PC-9 (cell line): ENCODE data around the gene FGF3.

Experiments
- EZH2 ChIP-seq: fragments of 200-600 bp; sonication (generic); IDR thresholded peaks from 2 replicates; pipeline ENCODE4 v1.8.0; 2017; ENCODE audit warnings: antibody characterized with exemption, low read depth
- TF ChIP-seq, protein P1 (sequence below): fragments of 200-600 bp; sonication (generic); conservative IDR thresholded peaks from 2 replicates; pipeline ENCODE4 v1.6.1; 2017; ENCODE audit warnings: mixed run types, antibody characterized with exemption, mild to moderate bottlenecking, moderate library complexity

DNA sequence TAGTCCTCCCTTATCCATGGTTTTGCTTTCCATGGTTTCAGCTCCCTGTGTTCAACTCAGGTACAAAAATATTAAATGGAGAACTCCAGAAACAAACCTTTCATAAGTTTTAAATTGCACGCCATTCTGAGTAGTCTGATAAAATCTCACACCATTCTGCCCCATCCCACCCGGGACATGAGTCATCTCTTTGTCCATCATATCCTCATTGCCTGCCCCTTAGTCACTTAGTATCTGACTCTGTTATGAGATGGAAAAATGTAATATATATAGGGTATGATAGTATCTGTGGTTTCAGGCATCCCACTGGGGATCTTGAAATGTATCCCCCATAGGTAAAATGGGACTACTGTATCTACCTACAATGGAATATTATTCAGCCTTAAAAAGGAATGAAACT lies 35.5 kb upstream of the FGF3 start:
- no peak for TF ChIP-seq EZH2
- TF ChIP-seq, protein P1, sequence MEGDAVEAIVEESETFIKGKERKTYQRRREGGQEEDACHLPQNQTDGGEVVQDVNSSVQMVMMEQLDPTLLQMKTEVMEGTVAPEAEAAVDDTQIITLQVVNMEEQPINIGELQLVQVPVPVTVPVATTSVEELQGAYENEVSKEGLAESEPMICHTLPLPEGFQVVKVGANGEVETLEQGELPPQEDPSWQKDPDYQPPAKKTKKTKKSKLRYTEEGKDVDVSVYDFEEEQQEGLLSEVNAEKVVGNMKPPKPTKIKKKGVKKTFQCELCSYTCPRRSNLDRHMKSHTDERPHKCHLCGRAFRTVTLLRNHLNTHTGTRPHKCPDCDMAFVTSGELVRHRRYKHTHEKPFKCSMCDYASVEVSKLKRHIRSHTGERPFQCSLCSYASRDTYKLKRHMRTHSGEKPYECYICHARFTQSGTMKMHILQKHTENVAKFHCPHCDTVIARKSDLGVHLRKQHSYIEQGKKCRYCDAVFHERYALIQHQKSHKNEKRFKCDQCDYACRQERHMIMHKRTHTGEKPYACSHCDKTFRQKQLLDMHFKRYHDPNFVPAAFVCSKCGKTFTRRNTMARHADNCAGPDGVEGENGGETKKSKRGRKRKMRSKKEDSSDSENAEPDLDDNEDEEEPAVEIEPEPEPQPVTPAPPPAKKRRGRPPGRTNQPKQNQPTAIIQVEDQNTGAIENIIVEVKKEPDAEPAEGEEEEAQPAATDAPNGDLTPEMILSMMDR = no peak
